Peyer's patch (tissue), 4 donors: ENCODE results near the gene CST1.

ENCODE experiments used
- POLR2A ChIP-seq, 2 donors: fragments of 450-650 bp; IDR thresholded peaks; one replicate each; pipeline ENCODE4 v1.5.1; 2017; ENCODE audit warnings: antibody characterized with exemption in 2 of 2, mild to moderate bottlenecking in 2 of 2, moderate library complexity in 2 of 2
- TF ChIP-seq, protein P1 (sequence below), 6 experiments: fragments of 450-650 bp in 4 of 6; fragments of 200-600 bp in 2 of 6; sonication (generic) in 1 of 6; IDR thresholded peaks; one replicate each; pipeline ENCODE4 v1.5.1; 2017 to 2019; ENCODE audit warnings: antibody characterized with exemption in 6 of 6, mild to moderate bottlenecking in 3 of 6, moderate library complexity in 1 of 6

- TF ChIP-seq, protein P1, sequence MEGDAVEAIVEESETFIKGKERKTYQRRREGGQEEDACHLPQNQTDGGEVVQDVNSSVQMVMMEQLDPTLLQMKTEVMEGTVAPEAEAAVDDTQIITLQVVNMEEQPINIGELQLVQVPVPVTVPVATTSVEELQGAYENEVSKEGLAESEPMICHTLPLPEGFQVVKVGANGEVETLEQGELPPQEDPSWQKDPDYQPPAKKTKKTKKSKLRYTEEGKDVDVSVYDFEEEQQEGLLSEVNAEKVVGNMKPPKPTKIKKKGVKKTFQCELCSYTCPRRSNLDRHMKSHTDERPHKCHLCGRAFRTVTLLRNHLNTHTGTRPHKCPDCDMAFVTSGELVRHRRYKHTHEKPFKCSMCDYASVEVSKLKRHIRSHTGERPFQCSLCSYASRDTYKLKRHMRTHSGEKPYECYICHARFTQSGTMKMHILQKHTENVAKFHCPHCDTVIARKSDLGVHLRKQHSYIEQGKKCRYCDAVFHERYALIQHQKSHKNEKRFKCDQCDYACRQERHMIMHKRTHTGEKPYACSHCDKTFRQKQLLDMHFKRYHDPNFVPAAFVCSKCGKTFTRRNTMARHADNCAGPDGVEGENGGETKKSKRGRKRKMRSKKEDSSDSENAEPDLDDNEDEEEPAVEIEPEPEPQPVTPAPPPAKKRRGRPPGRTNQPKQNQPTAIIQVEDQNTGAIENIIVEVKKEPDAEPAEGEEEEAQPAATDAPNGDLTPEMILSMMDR (IDR thresholded peaks at IDR 0.05) = no peak
- TF ChIP-seq POLR2A (IDR thresholded peaks at IDR 0.05) = no peak
These were observed 12.6 kb upstream of the CST1 start for GRCh38 chr20:23763345-23763744.
